ENCODE results near the gene CD9.
"Not testable (repeated sequence)": the region's sequence is repeated elsewhere in the genome, so short reads cannot be mapped to it uniquely, and the experiment has no call there.

CD9 gene

DNA sequence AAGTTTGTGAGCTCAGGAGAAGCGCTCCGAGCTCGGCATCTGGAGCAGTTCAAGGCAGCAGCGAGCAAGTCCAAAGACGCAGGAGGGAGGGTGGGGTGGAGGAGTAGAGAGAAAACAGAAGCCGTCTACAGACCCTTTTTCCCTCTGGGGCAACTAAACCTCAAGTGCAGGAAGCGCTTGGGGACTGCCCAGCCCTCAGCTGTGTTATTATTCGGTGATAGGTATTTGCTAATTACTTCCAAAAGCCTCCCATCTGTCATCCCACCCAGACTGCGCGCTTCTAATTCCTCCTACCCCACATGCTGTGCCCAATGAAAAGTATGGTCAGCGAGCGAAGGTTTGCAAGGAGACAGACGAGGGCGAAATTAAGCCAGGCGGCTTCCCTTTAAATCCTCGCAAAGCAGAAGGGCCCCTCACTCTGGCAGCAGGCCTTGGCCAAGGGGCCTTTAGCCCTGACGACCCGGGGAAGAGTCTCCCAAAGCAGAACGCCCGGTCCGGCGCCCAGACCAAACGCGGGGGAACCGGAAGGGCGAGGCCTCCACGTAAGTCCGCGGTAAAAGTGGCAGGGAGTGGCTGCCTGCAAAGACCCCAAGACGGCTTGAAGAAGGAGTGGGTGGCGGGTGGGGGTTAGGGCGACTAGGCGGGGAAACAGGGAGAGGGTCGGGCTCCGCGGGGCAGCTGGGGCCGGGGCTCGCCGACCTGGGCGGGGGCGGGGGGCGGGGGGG is 507 bp upstream of the CD9 start:
- no peak for DNase-seq

- DNase-seq = no peak
These were observed 1.0 kb downstream of the CD9 start for GRCh38 chr12:6201213-6201608.

DNA sequence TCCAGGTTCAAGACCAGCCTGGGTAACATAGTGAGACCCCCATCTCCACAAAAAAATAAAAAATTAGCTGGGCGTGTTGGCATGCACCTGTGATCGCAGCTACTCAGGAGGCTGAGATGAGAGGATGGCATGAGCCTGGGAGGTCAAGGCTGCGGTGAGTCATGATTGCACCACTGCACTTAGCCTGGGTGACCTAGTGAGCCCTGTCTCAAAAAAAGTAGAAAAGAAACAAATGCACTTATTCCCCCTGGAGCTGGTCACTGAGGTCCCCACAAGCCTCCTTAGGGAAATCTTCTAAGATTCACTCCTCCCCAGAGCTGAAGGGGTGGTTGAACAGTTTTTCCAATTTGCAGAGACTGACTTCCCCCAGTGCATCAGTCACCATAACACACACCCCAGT is 1.6 kb downstream of the CD9 start:
- no peak for DNase-seq

- no peak for DNase-seq
These were observed 2.1 kb downstream of the CD9 start for GRCh38 chr12:6202304-6202703.

DNA sequence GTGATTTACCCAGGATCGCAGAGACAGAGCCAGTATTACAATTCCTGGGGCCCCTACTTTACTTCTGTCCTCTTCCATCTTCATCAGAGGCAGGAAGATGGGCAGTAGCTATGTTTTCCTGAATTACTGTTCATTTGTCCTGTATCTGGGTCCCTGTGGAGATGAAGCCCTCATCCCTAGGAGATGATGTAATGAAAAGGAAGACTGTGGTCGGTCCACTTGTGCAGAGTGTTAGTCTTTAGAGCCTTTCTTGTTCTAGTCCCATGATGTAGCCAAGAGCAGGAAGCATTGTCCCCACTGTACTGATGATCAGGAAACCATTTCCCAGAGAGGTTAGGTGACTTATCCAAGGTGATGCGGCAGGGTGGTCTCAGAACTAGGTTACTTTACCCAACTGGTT is 2.6 kb downstream of the CD9 start:
- no peak for DNase-seq

- no peak for DNase-seq
These were observed 3.4 kb downstream of the CD9 start for GRCh38 chr12:6203601-6204000.

GRCh38 chr12:6204533-6205143 is 4.4 kb downstream of the CD9 start:
- no peak for DNase-seq

DNA sequence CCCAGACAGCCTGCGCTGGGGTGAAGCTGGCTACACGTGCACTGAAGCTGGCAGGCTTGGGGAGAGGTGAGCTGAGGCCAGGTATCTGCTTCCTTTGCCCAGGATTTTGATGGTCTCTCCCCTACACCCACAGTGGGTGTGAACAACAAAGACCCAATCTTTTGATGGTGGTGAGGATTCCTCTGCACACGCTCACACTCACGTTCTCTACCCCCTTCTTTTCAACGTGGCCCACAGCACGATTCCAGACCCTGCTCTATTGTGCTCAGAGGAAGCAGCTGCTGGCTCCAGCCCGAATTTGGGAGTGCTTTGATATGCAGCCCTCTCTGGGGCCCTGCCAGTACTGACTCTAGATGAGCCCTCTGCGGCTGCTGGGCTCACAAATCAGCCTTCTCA is 4.9 kb downstream of the CD9 start:
- DNase-seq = no peak

DNA sequence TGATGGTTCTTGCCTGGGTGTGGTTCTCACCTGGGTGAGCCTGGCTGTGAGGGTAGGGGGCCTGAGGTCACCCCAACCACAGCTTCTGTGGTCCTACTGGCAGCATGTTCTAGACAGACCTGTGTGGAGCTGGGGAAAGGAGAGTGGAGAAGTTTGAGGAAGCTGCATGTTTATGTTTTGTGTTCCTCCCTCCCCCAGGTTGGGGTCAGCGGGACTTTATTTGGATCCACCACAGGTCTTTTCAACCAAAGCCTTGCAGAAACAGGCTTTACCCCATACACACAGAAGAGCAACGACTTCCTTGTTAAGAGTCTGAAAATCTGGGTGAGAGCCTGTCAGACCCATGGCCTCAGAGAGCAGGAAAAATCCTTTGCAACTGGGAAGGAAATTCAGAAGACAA is 5.6 kb downstream of the CD9 start:
- no peak for DNase-seq

DNA sequence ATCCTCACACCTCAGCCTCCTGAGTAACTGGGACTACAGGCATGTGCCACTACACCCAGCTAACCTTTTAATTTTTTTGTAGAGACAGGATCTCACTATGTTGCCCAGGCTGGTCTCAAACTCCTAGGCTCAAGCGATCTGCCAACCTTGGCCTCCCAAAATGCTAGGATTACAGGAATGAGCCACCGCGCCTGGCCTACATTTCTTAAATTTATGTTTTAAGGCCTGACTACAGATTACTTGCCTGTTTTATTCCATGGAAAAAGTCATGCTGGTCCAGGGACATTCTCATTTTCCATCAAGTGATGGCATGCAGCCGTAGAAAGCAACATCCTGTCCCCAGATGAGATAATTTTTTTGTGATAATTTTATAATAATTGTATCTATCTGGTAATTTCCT is 6.1 kb downstream of the CD9 start:
- DNase-seq = no peak

DNA sequence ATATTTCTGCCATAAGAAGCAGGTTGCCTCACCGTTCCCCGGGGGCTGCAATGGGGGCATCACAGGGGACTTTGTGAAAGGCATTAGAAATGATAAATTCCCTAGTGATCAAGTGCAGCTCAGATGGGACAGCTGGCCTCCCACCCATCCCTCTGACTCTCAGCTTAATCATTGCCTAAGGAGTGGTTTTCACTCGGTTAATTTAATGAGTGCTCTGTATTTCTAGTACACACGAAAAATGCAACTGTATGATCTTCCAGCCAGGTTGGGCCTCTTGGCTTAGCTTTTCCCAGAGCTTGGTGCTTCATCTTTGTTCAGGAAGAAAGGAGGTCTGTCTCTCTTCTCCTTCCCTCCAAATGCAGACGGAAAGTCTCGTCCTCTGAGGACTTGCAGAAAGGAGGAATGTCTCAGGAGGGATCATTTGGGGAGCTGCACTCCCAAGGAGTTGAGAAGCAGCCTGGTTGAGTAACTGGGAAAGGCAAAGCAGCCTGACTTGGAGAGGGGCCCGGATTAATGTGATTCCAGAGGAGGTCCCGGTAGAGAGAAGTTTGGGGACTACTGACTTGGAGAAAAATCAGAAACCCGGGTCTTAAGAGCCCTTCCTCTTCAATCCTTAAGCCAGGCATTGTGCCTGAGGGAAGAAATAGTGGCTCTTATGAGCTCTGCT is 7.2 kb downstream of the CD9 start:
- DNase-seq = no peak

DNA sequence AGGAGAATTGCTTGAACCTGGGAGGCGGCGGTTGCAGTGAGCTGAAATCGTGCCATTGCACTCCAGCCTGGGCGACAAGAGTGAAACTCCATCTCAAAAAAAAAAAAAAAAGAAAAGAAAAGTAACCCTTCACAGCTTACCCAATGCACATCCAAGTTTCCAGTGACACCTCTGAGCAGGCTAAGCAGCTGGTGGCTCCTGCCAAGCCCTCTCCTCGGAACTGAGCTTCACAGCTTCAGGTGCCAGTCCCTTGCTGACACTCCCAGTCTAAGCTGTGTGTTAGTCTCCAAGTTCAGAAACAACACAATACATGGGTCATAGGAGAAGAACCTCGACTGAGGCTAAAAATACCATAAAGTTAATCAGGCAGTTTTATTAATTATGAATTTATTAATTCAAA is 7.9 kb downstream of the CD9 start:
- no peak for DNase-seq

- DNase-seq = not testable (repeated sequence)
These were observed 9.2 kb downstream of the CD9 start for GRCh38 chr12:6209428-6209827.

- no peak for DNase-seq
These were observed 11.2 kb downstream of the CD9 start for GRCh38 chr12:6211421-6211869.

DNA sequence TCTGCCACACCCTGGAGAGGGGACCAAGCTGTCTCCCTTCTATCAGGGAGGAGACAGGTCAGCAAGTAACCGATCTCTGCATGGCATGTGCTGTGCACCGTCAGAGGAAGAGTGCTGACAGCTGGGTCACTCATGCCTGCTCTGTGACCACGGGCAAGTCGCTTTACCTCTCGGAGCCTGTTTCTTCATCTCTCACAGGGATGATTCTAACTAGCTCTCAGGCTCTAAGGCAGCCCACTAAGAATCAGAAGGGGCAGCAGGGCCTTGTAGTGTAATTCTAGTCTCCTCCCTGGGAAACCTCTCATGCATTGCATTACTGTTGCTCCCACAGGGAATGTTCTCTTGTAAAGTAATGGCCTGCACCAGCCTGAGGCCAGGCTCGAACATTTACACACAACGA is 11.9 kb downstream of the CD9 start:
- no peak for DNase-seq

GRCh38 chr12:6213969-6214368 is 13.8 kb downstream of the CD9 start:
- no peak for DNase-seq

DNA sequence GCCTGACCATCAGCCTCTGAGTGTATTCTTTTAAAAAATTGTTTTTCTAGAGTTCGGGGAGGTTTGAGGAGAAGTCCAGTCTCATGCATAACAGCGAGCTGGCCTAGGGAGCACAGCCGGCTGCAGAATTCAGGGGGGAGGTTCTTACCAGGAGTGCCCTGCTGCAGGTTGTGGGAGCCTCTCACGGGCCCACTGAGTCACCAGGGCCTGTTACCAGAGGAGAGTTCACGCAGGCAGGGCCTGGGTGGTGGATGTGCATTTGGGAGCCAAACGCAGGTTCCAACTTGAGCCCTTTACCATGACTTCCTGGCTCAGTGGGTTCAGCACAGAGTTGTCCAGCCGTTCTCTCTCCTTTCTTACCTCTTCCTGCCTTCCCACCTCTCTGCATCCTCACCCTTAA is 14.4 kb downstream of the CD9 start:
- DNase-seq = no peak

GRCh38 chr12:6215120-6215807 is 15.1 kb downstream of the CD9 start:
- no peak for DNase-seq

GRCh38 chr12:6215932-6216494 is 15.8 kb downstream of the CD9 start:
- DNase-seq = no peak

GRCh38 chr12:6216581-6216980 is 16.4 kb downstream of the CD9 start:
- DNase-seq = no peak

GRCh38 chr12:6218347-6218925 is 18.2 kb downstream of the CD9 start:
- no peak for DNase-seq

DNA sequence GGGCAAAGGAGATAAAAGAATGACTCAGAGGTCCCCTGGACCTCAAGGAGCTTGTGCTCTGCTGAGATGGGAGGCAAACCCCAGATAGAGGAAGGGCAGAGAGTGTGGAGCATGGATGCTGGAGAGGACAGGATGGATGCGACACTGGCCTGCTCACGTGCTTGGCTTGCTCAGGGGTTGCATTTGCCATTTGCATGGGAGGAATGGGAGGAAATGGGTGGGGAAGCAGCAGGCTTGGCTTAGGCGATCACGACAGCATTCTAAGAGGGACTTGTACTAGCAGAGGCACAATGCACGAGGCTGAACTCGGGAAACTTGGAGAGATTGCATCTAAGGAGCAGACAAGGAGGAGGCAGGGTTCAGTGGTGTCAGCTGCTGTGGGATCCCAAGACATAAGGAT is 19.8 kb downstream of the CD9 start:
- no peak for DNase-seq

GRCh38 chr12:6221146-6221545 is 20.9 kb downstream of the CD9 start:
- DNase-seq = no peak

Data from stimulated activated CD4-positive, alpha-beta T cell treated with anti-CD3 and anti-CD28 coated beads, Interleukin-12 subunit alpha, Interleukin-12 subunit beta, amount 100 ng/mL, for 4 hours (primary cell).